GM19397 (cell line): ENCODE measurements around the gene ARMC7.
"Not testable (repeated sequence)": the region's sequence is repeated elsewhere in the genome, so short reads cannot be mapped to it uniquely, and the experiment has no call there.

Experiments used
- ATAC-seq: cut with Tn5 transposase; IDR thresholded peaks from one replicate; pipeline ENCODE4 v1.9.1; 2021; ENCODE audit warnings: mild to moderate bottlenecking, moderate library complexity; ENCODE audit not compliant: unreplicated experiment

The ARMC7 gene

GRCh38 chr17:75109407-75110233, at the start of gene ARMC7:
TSS of gene ARMC7 (plus strand) at chr17:75109969. CDS start at chr17:75110289, 320 bp downstream.
- no peak for ATAC-seq

GRCh38 chr17:75060434-75061054, 49.2 kb upstream of the ARMC7 start:
- ATAC-seq = no peak

- no peak for ATAC-seq
These were observed 48.7 kb upstream of the ARMC7 start for GRCh38 chr17:75061055-75061438.

- no peak for ATAC-seq
These were observed 48.2 kb upstream of the ARMC7 start for GRCh38 chr17:75061618-75062017.

- ATAC-seq = no peak
These were observed 46.6 kb upstream of the ARMC7 start for GRCh38 chr17:75063201-75063600.

GRCh38 chr17:75063626-75064025, 46.1 kb upstream of the ARMC7 start:
- no peak for ATAC-seq

- no peak for ATAC-seq
These were observed 45.7 kb upstream of the ARMC7 start for GRCh38 chr17:75064040-75064439.

GRCh38 chr17:75064460-75064859, 45.3 kb upstream of the ARMC7 start:
- ATAC-seq = no peak

- ATAC-seq = no peak
These were observed 44.8 kb upstream of the ARMC7 start for GRCh38 chr17:75064867-75065561.

GRCh38 chr17:75065562-75066151, 44.1 kb upstream of the ARMC7 start:
- no peak for ATAC-seq

GRCh38 chr17:75067856-75068255, 41.9 kb upstream of the ARMC7 start:
- no peak for ATAC-seq

GRCh38 chr17:75068750-75069149, 41.0 kb upstream of the ARMC7 start:
- no peak for ATAC-seq

- no peak for ATAC-seq
These were observed 40.0 kb upstream of the ARMC7 start for GRCh38 chr17:75069783-75070182.

GRCh38 chr17:75071478-75072271, 38.1 kb upstream of the ARMC7 start:
- ATAC-seq = not testable (repeated sequence)

GRCh38 chr17:75072909-75073308, 36.9 kb upstream of the ARMC7 start:
- ATAC-seq = not testable (repeated sequence)

- ATAC-seq = no peak
These were observed 36.1 kb upstream of the ARMC7 start for GRCh38 chr17:75073618-75074047.

- ATAC-seq = no peak
These were observed 35.2 kb upstream of the ARMC7 start for GRCh38 chr17:75074532-75074931.

- ATAC-seq = no peak
These were observed 34.0 kb upstream of the ARMC7 start for GRCh38 chr17:75075597-75076336.

- ATAC-seq = peak; percentile 18
These were observed 32.7 kb upstream of the ARMC7 start for GRCh38 chr17:75077072-75077495.
